Adipose tissue (tissue), 3 donors: ENCODE data around the gene CLPTM1L. TPM values are rescaled to one million over a fixed set of nuclear protein-coding genes. Genes with fewer than 3 reads are reported as not detected.
"Not testable (repeated sequence)": the region's sequence is repeated elsewhere in the genome, so short reads cannot be mapped to it uniquely, and the experiment has no call there.

Experiments
- H3K27ac ChIP-seq: one replicate; pipeline ENCODE4 v1.5.1; 2013; ENCODE audit warnings: low read depth, low read length
- WGBS, 3 donors: extraction: QIAGEN DNeasy Blood & Tissue Kit; methylation state at CpG; one replicate each; pipeline ENCODE4 v1.1.7; 2013; 5-methylcytosine and 5-hydroxymethylcytosine counted together
- polyA plus RNA-seq, 3 donors: library from polyadenylated mRNA; stranded (reverse); fragments of 200-250 nt; gene quantifications; one replicate each; pipeline ENCODE4 v1.2.3, GENCODE V29; 2013
- donor health status: healthy with polysubstance abuse.
- donor health status: Bipolar disorder and iron deficiency.
- donor health status: healthy.

The CLPTM1L gene
- polyA plus RNA-seq, 3 donors = 77.1 to 87.6 (median 84.9) TPM

GRCh38 chr5:1333986-1334385 lies 10.9 kb downstream of the CLPTM1L start:
- WGBS, 3 donors = 92 to 96% (median 95%) methylated on average over 14 of the region's 14 CpGs
- H3K27ac ChIP-seq = no peak overlapping the region

- not testable (repeated sequence) for H3K27ac ChIP-seq
- 86 to 93% (median 87%) methylated on average over 5 of the region's 5 CpGs for WGBS, 3 donors
Measured at GRCh38 chr5:1333286-1333685, 11.6 kb downstream of the CLPTM1L start.

- WGBS, 3 donors = 84 to 88% (median 86%) methylated on average over 11 of the region's 11 CpGs
- H3K27ac ChIP-seq = no peak overlapping the region
Measured at GRCh38 chr5:1332461-1333001, 12.4 kb downstream of the CLPTM1L start.

GRCh38 chr5:1331861-1332405 lies 13.0 kb downstream of the CLPTM1L start:
- WGBS, 3 donors = 89 to 95% (median 91%) methylated on average over 11 of the region's 11 CpGs
- no peak overlapping the region for H3K27ac ChIP-seq

- WGBS, 3 donors = 87 to 95% (median 88%) methylated on average over 35 of the region's 35 CpGs
- no peak overlapping the region for H3K27ac ChIP-seq
Measured at GRCh38 chr5:1330847-1331831, 13.8 kb downstream of the CLPTM1L start.

GRCh38 chr5:1330146-1330846 lies 14.6 kb downstream of the CLPTM1L start:
- 85 to 93% (median 85%) methylated on average over 23 of the region's 23 CpGs for WGBS, 3 donors
- no peak overlapping the region for H3K27ac ChIP-seq

- WGBS, 3 donors = 94 to 98% (median 97%) methylated on average over 9 of the region's 9 CpGs
- H3K27ac ChIP-seq = no peak overlapping the region
Measured at GRCh38 chr5:1329111-1329579, 15.8 kb downstream of the CLPTM1L start.

- H3K27ac ChIP-seq = not testable (repeated sequence)
- 72 to 82% (median 78%) methylated on average over 7 of the region's 7 CpGs for WGBS, 3 donors
Measured at GRCh38 chr5:1328237-1329110, 16.4 kb downstream of the CLPTM1L start.

GRCh38 chr5:1326901-1327756 lies 17.8 kb downstream of the CLPTM1L start:
- H3K27ac ChIP-seq = not testable (repeated sequence)
- 56 to 72% (median 62%) methylated on average over 6 of the region's 6 CpGs for WGBS, 3 donors

GRCh38 chr5:1326532-1326875 lies 18.4 kb downstream of the CLPTM1L start:
- 66 to 79% (median 77%) methylated on average over 5 of the region's 5 CpGs for WGBS, 3 donors
- H3K27ac ChIP-seq = not testable (repeated sequence)

GRCh38 chr5:1325870-1326531 lies 18.9 kb downstream of the CLPTM1L start:
- 82 to 90% (median 86%) methylated on average over 21 to 22 of the region's 22 CpGs for WGBS, 3 donors
- no peak overlapping the region for H3K27ac ChIP-seq

- 91 to 94% (median 94%) methylated on average over 17 of the region's 17 CpGs for WGBS, 3 donors
- no peak overlapping the region for H3K27ac ChIP-seq
Measured at GRCh38 chr5:1325191-1325741, 19.6 kb downstream of the CLPTM1L start.

- no peak overlapping the region for H3K27ac ChIP-seq
- 89 to 95% (median 93%) methylated on average over 17 of the region's 17 CpGs for WGBS, 3 donors
Measured at GRCh38 chr5:1324719-1325190, 20.1 kb downstream of the CLPTM1L start.

- H3K27ac ChIP-seq = no peak overlapping the region
- WGBS, 3 donors = 96 to 97% (median 97%) methylated on average over 15 of the region's 15 CpGs
Measured at GRCh38 chr5:1324301-1324700, 20.6 kb downstream of the CLPTM1L start.

GRCh38 chr5:1323803-1324173 lies 21.1 kb downstream of the CLPTM1L start:
- no peak overlapping the region for H3K27ac ChIP-seq
- WGBS, 3 donors = 92 to 96% (median 95%) methylated on average over 13 of the region's 13 CpGs
